ENCODE measurements around the gene BRAT1.
A peak's percentile ranks its signal among the peaks of the same experiment; 100 is the strongest.

The BRAT1 gene

DNA sequence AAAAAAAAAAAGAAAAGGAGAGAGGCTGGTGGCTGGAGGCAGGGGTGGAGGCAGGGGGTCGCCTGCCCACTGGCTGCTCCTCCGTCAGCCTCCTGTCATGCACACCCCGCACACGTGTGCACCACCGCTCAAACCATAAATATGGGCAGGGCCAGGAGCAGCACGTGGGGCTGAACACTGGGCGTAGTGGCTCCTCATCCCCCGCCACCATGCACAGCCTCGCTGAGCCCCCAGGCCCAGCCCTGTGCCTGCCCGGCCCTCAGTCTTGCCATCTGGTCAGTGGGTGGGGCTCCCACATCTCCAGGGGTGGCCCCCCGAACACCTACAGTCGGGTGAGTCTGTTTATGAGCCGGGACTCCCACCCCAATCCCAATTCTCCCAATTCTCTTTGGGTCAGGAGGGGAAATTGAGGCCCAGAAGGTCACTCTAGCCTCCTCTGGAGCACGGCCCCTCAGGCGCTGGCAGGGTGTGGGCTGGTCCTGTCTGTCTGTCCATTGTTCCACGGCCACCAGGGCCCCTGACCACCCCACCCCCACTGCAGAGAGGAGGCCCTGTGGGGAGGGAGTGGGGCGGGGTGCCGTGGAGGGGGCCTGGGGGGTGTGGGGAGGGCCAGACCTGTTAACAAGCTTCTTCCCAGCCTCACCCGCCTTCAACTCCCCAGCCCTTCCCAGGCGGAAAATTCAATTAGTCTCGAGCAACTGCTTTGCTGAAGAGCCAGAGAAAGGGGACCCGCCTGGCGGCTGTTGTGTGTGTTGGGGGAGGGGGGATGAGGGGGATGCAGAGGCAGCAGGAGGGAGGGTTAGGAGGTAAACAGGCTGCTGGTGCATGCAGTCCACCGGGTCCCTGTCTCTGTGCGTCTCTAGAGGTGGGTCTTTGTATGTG is 59.7 kb downstream of the BRAT1 start:
- no peak for DNase-seq

DNA sequence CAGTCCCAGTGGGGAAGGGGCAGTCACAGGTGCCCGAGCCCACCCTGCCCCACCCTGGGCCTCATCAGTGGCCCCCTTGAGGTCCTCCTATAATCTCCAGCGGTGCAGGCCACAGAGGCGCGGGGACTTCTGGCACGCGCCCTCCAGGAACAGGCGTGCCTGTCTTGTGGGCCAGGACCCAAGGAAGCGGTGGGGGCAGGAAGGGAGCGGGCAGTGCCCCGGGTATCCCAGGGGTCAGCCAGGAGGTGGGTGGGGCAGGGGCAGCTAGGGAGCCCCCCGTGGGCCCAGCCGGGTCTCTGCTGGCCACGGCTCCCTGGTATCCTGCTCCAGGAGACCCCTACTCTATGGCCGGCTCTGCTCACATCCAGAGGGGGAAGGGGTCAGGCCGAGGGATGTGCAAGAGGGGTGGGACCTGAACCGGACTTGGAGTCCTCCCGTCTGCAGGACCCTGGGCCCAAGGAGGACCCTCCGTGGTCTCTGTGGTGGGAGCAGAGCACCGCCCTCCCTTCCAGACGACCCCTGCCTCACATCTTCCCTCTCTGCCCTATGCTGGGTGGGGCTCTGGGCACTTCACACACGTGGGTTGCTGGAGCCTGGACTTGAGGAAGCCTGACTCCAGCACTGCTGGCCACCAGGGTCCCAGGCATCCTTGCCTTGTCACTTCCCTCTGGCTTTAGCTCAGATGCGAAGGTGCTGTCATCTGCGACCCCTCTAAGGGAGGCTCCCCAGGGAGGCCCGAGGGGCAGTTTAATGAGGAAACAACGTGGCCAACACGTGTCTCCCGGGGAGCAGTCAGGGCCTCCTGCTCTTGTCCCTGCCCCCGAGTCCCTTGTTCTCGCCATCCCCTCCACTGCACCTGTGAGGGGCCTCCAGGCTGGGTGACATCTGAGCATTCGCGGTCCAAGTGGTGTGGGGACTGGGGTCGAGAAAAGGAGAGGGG is 60.9 kb downstream of the BRAT1 start:
- no peak for DNase-seq

DNA sequence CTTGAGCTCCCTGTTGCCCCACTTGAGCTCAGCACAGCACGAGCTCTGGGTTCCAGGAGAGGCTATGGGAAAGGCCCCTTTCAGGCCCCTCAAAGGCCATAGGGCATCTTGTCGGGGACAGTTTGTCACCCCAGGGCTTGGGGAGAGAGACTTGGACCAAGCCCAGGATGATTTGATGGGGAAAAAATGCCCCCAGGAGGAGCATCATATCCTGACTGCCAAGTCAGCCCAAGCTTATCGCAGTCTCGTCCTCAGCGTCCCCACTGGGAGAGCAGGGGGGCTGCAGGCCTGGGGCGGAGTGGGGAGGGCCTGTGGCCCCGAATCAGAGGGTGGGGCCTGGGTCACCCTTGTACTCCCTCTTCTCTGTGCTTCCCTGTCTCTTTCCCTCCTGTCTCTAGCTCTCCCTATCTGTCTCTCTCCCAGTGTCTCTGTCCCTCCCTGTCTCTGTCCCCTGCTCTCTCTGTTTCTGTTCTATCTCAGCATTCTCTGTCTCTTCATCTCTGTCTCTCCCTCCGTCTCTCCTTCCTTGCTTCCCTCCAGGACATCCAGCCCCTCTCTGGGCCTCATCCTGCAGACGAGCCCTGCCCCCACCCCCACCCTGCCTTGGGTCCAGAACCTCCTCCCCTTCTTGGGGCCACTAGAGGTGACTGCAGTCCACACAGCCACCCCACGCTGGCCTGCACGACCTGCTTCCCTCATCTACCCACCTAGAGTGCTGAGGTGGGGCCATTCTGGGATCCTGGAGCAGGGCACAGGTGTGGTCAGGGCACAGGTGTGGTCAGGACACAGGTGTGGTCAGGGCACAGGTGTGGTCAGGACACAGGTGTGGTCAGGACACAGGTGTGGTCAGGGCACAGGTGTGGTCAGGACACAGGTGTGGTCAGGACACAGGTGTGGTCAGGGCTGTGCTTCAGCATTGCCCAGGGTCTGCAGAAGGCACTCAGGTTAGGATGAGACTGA is 61.8 kb downstream of the BRAT1 start:
- peak; percentile 23 for DNase-seq

DNA sequence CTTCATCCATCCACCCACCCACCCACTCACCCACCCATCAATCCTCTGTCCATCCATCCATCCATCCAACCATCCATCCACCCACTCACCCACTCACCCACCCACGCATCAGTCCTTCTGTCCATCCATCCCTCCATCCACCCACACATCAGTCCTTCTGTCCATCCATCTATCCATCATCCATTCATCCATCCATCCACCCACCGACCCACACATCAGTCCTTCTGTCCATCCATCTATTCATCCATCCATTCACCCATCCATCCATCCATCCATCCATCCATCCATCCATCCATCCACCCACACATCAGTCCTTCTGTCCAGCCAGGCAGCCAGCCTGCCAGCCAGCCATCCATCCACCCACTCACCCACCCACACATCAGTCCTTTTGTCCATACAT is 63.3 kb downstream of the BRAT1 start:
- DNase-seq = no peak

DNA sequence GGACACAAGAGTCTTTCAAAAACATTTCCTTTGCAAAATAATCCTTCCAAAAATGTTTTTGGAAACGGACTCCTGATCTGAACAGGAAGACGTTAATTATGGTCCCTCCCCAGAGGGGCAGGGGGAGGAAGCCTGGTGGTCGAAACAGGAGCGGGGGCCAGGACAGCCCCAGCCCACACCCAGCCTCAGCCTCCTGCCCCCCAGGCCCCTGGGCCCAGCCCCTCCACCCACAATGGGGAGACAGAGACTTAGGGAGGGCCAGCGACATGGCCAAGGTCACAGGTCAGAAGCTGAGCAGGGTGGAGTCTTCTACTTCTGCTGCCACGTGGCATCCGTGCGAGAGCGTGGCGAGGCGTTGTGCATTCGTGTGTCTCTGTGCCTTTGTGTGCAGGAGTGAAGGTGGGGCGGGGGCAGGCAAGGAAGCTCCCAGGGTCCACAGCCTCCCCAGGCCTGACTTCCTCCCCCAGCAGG is 65.1 kb downstream of the BRAT1 start:
- DNase-seq = no peak

DNA sequence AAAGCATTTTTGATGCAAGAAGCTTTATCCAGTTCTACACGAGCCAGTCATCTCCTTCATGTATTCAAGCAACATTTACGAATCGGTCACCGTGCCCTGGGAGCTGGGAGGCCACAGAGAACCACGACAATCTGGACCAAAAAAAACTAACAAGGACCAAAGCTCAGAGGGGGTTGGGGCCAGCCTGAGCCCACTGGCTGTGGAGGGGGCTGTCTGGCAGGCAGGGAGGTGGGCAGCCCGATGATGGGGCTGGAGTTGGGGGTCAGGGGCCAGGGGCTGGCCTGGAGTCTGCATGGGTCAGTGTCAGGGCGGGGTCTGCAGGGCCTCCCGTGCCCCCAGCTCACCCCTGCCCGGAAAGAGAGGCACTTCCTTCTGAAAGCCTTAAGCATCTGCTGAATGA is 66.6 kb downstream of the BRAT1 start:
- DNase-seq = no peak

DNA sequence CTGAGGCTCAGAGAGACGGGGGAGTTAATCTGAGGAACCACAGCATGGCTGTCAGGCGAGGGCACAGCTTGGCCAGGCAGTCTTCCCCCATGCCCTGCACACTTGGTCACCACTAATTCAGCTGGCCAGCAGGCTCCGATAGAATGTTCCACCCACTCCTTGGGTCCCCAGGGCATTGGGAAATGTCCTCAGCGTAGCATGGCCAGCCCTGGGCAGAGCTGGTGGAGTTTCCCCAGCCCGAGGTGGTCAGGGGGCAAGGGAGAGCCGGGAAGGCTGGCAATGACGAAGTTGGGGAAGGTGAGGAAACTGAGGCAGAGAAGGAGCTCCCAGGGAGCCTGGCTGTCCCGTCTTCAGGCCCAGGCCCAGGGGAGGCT is 67.1 kb downstream of the BRAT1 start:
- no peak for DNase-seq

Measured in fibroblast of skin of abdomen (primary cell).